Stimulated activated CD4-positive, alpha-beta T cell treated with anti-CD3 and anti-CD28 coated beads, Interleukin-2, amount 100 ng/mL, for 4 hours (primary cell): ENCODE data around the gene CNGA1.

ENCODE experiments used
- DNase-seq: peaks from one replicate; pipeline ENCODE4 v3.0.0-alpha.2; 2020; ENCODE audit warnings: low read depth

Gene CNGA1

DNA sequence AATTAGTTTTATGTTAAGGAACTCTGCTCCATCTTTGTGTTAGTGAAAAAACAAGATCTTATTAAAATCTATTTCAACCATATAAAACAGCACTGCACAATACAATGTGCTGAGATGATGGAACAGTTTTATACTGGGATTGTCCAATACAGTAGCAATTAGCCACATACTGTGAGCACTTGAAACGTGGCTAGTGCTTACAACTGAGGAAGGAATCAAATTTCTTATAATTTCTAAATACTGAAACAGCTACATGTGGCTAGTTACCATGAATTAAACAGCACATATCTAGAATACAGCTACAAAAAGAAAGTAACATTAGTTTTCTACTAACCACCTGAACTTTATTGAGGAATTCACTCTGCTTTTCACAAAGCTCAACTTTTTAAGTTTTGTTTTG is 116.8 kb downstream of the CNGA1 start:
- no peak for DNase-seq

DNA sequence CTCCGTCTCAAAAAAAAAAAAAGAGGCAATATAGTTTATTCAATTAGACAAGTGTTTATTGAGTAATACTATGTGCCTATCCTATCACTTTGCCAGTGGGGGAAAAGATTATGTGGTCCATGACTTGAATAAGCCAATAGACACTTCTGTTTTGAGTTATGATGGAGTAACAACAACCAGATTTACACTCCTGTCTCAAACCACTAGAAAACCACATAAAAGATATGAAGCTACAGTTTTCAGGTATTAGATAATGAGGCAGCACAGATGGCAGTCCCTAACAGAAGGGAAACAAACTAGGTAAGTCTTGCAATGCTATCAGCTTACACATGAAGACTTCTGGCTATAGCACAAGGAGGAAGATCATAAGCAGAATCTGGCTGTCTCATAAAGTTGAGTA is 124.6 kb downstream of the CNGA1 start:
- no peak for DNase-seq
